Measurements from ENCODE around the gene MTCL3.

The MTCL3 gene

DNA sequence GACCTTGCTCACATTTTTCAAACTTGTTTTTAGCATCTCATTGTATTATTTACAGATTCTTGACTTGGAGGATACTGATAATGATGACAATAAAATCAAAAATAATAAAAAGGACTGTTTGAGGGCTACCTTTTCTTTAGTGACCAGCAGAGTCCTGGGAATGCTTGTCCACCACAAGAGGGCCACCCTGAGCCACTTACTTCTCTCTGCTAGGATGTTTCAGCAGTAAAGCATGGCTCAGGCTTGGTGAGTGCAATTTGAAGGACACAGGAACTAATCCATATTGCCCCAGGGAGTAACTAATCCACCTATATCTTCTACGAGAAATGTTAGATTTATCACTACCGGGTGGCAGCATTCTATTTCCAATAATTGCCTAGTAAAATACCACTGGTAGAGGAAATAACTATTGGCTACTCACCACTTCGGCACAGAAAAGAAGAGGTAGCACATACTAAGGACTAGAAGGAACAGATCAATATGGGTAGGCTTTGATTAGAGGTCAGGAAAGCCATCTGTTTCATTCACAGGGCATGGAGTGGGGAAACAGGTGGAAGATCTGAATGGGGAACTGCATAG lies 54.2 kb downstream of the MTCL3 start:
- no peak overlapping the region for H3K9ac ChIP-seq (ENCODE audit: control insufficient read depth, extremely low read depth, insufficient read depth, low read length)
- no peak overlapping the region for H2AFZ ChIP-seq (ENCODE audit: control insufficient read depth, low read length)
- dilution Hi-C loops (cut with MboI; ENCODE audit: extremely low pct_ligation_motif_present, low sequenced_read_pairs): no loop called here
- no peaks in the 10 kb centered on the region for H3K9me3 ChIP-seq (ENCODE audit: control insufficient read depth, low read depth, low read length)
- no peak overlapping the region for H3K4me2 ChIP-seq (ENCODE audit: control insufficient read depth, extremely low read depth, insufficient read depth, low read depth, low read length)
- H3K27me3 ChIP-seq (ENCODE audit: control insufficient read depth, extremely low read depth, insufficient read depth, low read length): no peaks in the 10 kb centered on the region
- H3K4me1 ChIP-seq (ENCODE audit: control insufficient read depth, extremely low read depth, insufficient read depth, low read length): no peaks in the 10 kb centered on the region
- H4K20me1 ChIP-seq (ENCODE audit: control insufficient read depth, extremely low read depth, insufficient read depth, low read length): no peaks in the 10 kb centered on the region
- no peaks in the 10 kb centered on the region for H3K9me1 ChIP-seq (ENCODE audit: control insufficient read depth, extremely low read depth, insufficient read depth, low read length)
- peak; percentile 83 for FAIRE-seq
- no peak for TF ChIP-seq EZH2 (IDR thresholded peaks at IDR 0.05; ENCODE audit: low read length)
- TF ChIP-seq, protein P1, sequence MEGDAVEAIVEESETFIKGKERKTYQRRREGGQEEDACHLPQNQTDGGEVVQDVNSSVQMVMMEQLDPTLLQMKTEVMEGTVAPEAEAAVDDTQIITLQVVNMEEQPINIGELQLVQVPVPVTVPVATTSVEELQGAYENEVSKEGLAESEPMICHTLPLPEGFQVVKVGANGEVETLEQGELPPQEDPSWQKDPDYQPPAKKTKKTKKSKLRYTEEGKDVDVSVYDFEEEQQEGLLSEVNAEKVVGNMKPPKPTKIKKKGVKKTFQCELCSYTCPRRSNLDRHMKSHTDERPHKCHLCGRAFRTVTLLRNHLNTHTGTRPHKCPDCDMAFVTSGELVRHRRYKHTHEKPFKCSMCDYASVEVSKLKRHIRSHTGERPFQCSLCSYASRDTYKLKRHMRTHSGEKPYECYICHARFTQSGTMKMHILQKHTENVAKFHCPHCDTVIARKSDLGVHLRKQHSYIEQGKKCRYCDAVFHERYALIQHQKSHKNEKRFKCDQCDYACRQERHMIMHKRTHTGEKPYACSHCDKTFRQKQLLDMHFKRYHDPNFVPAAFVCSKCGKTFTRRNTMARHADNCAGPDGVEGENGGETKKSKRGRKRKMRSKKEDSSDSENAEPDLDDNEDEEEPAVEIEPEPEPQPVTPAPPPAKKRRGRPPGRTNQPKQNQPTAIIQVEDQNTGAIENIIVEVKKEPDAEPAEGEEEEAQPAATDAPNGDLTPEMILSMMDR (optimal IDR thresholded peaks at IDR 0.05 in 1 of 3, IDR thresholded peaks at IDR 0.05 in 1 of 3, conservative IDR thresholded peaks at IDR 0.05 in 1 of 3; ENCODE audit: extremely low read depth in 1 of 3, insufficient read depth in 2 of 3, low read length in 3 of 3): peak; percentile 83 to 90 (median 86)
- H3K27ac ChIP-seq (ENCODE audit: control insufficient read depth, insufficient read depth, low read length): no peak overlapping the region
- DNase-seq (ENCODE audit: low read depth, low spot score): no peak
- H3K36me3 ChIP-seq (ENCODE audit: control insufficient read depth in 2 of 2, extremely low read depth in 1 of 2, insufficient read depth in 2 of 2, low read length in 2 of 2): no peaks in the 10 kb centered on the region
- no peaks in the 10 kb centered on the region for H3K79me2 ChIP-seq (ENCODE audit: control insufficient read depth, insufficient read depth, low read length)
- H3K4me3 ChIP-seq (ENCODE audit: control insufficient read depth in 2 of 3, extremely low read depth in 1 of 3, insufficient read depth in 2 of 3, low read depth in 1 of 3, low read length in 3 of 3): no peak overlapping the region

DNA sequence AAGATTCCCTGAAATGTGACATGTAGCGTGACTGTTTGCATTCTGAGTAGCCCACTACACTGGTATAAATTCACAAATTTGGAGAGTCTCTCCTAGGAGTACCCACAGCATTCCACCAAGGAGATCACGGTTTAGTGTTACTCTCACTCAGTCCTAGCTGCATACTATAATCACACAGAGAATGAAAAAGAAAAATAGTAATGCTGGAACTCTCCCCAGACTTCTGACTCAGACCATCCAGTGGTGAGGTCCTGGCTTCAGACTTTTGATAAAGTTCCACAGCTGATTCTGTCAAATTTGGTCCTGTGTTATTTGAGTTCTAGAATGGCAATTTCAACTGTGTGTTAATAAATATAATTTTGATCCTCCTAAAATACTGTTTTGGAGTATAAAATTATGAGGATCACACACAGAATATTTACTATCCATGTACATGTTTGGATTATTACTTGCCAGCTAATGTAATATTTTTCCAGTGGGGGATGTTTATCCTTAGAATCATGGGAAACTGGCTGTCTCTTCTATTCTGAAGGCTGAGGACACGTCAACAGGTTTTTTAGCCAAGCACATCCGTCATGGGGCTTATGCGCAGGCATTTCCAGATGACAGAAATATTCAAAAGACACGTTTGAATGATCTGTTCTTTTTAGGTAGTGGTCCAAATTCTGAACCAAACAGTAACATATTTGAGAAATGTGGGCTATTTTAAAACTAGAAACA lies 54.8 kb downstream of the MTCL3 start:
- Histone ChIP-seq H3K9me3 (ENCODE audit: control insufficient read depth, low read depth, low read length) (no peaks in the 10 kb centered on the region), H3K4me1 (ENCODE audit: control insufficient read depth, extremely low read depth, insufficient read depth, low read length) (no peaks in the 10 kb centered on the region), H3K79me2 (ENCODE audit: control insufficient read depth, insufficient read depth, low read length) (no peaks in the 10 kb centered on the region), H3K4me3 (ENCODE audit: control insufficient read depth in 2 of 3, extremely low read depth in 1 of 3, insufficient read depth in 2 of 3, low read depth in 1 of 3, low read length in 3 of 3) (no peak overlapping the region), H3K9ac (ENCODE audit: control insufficient read depth, extremely low read depth, insufficient read depth, low read length) (no peak overlapping the region), H3K4me2 (ENCODE audit: control insufficient read depth, extremely low read depth, insufficient read depth, low read depth, low read length) (no peak overlapping the region), H3K9me1 (ENCODE audit: control insufficient read depth, extremely low read depth, insufficient read depth, low read length) (no peaks in the 10 kb centered on the region), H3K36me3 (ENCODE audit: control insufficient read depth in 2 of 2, extremely low read depth in 1 of 2, insufficient read depth in 2 of 2, low read length in 2 of 2) (no peaks in the 10 kb centered on the region), H2AFZ (ENCODE audit: control insufficient read depth, low read length) (no peak overlapping the region), H3K27ac (ENCODE audit: control insufficient read depth, insufficient read depth, low read length) (no peak overlapping the region), H3K27me3 (ENCODE audit: control insufficient read depth, extremely low read depth, insufficient read depth, low read length) (no peaks in the 10 kb centered on the region), H4K20me1 (ENCODE audit: control insufficient read depth, extremely low read depth, insufficient read depth, low read length) (no peaks in the 10 kb centered on the region)
- dilution Hi-C loops (cut with MboI; ENCODE audit: extremely low pct_ligation_motif_present, low sequenced_read_pairs): no loop called here
- DNase-seq (ENCODE audit: low read depth, low spot score) (no peak), FAIRE-seq (no peak)
- TF ChIP-seq EZH2 (IDR thresholded peaks at IDR 0.05; ENCODE audit: low read length): no peak
- TF ChIP-seq, protein P1 (optimal IDR thresholded peaks at IDR 0.05 in 1 of 3, IDR thresholded peaks at IDR 0.05 in 1 of 3, conservative IDR thresholded peaks at IDR 0.05 in 1 of 3; ENCODE audit: extremely low read depth in 1 of 3, insufficient read depth in 2 of 3, low read length in 3 of 3): no peak

Measured in keratinocyte (primary cell).